Measurements from ENCODE around the gene DOK7.

Gene DOK7, protein sequence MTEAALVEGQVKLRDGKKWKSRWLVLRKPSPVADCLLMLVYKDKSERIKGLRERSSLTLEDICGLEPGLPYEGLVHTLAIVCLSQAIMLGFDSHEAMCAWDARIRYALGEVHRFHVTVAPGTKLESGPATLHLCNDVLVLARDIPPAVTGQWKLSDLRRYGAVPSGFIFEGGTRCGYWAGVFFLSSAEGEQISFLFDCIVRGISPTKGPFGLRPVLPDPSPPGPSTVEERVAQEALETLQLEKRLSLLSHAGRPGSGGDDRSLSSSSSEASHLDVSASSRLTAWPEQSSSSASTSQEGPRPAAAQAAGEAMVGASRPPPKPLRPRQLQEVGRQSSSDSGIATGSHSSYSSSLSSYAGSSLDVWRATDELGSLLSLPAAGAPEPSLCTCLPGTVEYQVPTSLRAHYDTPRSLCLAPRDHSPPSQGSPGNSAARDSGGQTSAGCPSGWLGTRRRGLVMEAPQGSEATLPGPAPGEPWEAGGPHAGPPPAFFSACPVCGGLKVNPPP

DNA sequence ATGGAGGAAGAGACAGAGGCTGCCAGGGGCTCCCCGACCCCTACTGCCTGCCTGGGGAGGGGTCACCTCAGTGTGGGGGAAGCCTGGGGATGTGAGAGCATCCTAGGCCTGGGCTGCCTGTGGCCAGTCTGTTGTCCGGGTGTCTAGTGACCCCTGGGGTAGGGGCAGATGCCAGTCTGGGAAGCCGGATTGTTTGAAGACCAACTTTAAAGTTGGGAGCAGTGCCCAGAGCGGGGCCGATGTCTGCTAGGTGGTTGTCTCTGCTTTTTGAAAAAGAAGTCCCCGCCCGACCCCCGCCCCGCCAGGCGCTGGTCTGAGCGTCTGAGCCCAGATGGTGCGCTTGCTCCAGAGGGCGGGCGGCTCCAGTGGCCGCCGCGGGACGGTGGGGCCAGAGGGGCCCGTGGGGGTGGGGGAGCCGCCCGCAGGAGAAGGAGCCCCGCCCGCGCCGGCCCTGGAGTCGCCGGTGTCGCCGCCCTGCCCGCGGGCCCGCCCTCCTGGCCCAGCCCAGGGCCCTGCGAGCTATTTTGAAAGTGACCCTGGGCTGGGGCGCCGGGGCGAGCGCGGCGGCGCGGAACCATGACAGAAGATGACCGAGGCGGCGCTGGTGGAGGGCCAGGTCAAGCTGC lies at the start of gene DOK7:
Gene DOK7 (plus strand): TSS at position 517 of the 626 bp plus-strand sequence. CDS start 70 bp downstream, at position 587.
- DNase-seq (ENCODE audit: low read depth), result no peak

DNA sequence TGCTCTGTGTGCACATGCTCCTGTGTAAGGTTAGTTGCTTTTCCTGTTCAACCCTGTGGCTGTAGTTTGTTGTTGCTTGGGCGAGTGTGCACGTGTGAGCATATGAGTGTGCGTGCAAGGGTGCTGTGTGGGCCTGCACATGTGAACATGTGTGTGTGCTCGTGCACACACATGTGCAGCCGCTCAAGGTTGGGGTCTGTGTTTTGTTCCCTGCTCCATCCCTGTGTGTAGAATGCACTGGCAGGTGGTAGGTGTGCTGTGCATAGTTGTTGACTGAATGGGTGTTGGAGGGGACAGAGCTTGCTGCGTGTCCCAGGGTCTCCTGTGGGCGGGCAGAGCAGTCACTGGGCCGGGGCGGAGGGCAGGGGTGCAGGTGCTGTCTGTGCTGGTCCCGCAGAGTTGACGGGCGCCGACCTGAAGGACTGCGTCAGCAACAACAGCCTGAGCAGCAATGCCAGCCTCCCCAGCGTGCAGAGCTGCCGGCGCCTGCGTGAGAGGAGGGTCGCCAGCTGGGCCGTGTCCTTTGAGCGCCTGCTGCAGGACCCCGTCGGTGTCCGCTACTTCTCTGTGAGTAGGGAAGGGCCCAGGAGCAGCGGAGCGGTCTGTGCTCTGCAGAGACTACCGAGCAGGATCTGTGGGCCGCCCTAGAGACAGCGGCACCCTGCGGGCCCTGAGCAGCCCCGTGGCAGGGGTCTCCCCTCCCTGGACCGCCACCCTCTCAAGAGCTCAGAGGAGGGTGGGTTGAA lies 49.3 kb upstream of the DOK7 start:
- no peak for DNase-seq (ENCODE audit: low read depth)

DNA sequence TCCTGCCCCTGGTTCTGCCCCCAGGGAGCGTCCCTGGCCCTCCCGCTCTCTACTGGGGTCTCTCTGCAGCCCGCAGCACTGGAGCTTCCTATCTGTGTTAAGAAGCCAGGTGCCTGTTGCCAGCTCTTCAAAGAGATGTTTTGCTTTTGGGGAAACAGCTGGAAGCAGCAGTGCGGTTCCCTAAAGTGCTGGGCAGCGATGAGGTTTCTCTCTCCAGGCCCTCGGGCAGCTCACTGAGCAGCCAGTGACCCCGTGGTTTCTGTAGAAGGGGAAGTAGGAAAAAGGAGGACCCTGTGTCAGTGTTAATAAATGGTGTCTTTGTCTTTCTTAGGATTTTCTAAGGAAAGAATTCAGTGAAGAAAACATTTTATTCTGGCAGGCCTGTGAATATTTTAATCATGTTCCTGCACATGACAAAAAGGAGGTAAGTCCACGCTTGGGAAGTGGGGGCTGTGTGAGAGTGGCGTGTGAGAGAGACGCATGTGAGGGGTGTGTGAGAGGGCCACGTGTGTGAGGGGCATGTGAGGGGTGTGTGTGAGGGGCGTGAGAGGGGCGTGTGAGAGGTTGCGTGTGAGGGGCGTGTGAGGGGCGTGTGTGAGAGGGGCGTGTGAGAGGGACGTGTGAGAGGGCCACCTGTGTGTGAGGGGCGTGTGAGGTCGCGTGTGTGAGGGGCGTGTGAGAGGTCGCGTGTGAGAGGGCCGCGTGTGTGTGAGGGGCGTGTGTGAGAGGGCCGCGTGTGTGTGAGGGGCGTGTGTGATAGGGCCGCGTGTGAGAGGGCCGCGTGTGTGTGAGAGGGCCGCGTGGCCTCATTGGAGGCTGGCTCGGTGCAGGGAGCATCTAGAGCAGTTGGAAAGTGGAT lies 48.5 kb upstream of the DOK7 start:
- DNase-seq (ENCODE audit: low read depth), result no peak

DNA sequence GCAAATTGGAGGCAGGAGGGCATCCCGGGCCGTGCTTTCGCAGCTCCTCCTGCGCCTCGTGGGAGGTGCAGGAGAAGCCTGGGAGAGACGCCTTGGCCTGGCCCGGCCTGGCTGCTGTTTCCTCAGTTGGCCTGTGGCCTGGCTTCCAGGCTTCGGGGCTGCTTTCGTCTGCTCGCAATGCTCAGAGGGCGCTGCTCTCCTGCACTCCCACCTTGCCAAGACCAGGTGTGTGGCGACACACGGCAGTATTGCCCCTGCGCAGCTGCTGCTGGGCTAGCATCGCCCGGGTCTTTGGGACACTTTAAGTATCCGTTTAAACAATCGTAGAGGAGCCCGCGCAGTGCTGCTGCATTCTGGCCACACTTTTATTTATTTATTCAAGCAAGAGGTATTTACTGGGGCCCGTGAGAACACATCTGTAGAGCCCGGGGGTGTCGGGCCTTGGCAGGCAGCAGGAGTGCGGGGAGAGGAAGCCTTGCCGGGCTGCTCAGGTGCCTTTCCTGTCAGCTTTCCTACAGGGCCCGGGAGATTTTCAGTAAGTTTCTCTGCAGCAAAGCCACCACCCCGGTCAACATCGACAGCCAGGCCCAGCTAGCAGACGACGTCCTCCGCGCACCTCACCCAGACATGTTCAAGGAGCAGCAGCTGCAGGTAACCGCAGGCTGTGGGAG lies 47.5 kb upstream of the DOK7 start:
- no peak for DNase-seq (ENCODE audit: low read depth)

DNA sequence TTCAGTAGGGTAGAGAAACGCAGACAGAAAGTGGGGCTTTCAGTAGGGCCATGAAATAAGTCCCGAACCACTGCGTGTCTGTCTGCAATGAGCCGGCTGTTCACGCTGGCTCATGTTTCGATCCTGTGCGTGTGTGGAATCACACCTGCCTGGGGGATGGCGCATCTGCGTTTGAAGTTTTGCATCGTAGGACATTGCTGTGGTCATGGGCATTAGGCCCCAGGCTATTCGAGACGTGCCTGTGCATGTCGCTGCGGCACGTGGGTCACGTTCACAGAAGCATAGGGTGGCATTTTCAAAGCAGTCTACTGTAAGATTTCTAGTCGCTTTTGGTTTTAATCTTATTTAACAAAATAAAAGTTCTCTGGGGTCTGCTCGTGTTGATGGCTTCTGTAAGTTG lies 46.8 kb upstream of the DOK7 start:
- DNase-seq (ENCODE audit: low read depth), result no peak

DNA sequence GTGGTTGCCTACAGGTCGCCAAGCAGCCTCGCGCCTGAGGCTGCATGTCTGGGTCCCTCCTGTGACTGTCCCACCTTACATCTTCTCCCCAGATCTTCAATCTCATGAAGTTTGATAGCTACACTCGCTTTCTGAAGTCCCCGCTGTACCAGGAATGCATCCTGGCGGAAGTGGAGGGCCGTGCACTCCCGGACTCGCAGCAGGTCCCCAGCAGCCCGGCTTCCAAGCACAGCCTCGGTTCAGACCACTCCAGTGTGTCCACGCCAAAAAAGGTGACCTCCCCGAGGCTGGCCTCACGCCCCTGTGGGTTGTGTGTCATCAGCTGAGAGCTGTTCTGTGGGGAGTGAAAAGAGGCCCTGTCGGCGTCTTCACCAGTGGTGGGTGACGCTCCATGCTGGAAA lies 46.3 kb upstream of the DOK7 start:
- no peak for DNase-seq (ENCODE audit: low read depth)

DNA sequence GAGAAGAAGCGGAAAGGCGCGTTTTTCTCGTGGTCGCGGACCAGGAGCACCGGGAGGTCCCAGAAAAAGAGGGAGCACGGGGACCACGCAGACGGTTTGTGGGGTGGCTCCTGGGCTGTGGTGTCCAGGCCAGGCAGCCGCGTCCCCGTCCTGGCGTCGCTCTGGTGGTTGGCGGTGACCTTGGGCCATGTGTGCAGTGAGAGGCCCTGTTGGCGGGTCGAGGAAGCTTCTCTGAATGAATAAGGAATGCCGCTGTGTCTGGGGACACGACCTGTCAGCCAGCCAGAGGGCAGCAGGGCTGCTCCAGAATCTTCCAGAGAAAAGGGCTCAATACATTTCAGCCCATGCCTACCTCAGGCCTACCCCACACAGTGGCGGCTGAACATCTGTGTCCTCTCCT lies 45.7 kb upstream of the DOK7 start:
- no peak for DNase-seq (ENCODE audit: low read depth)

DNA sequence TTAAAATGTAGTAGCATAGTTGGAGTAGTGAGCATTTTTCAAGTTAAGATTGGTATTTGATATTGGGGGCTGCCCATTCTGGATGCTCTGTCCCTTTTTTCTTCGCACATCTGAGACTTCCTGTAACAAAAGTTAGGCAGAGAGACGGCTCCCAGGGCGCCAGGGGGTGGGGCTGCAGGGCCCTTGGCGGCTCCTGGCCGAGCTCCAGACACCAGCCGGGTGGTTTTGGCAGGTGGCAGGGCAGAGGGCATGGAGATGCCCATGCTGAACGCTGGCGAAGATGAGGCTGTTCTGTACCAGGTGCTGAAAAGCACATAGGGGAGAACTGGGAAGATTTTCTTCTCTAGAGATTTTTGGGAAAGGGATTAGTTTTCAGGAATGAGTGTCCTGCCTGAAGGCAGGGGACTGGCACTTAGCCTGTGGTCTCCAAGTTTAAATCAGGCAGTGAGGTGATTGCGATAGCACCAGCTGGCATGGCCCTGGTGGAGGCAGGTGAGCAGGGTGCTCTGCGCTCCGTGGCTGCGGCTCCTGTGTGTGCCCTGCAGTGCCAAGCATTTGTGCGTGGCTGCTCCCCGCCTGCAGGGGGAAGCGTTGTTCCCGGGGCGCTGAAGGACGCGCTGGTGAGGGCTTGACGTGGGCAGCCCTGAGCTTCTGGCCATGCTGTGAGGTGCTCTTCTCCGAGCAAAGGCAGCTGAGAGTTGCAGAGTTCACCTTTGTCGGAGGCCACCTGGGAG lies 44.9 kb upstream of the DOK7 start:
- no peak for DNase-seq (ENCODE audit: low read depth)

DNA sequence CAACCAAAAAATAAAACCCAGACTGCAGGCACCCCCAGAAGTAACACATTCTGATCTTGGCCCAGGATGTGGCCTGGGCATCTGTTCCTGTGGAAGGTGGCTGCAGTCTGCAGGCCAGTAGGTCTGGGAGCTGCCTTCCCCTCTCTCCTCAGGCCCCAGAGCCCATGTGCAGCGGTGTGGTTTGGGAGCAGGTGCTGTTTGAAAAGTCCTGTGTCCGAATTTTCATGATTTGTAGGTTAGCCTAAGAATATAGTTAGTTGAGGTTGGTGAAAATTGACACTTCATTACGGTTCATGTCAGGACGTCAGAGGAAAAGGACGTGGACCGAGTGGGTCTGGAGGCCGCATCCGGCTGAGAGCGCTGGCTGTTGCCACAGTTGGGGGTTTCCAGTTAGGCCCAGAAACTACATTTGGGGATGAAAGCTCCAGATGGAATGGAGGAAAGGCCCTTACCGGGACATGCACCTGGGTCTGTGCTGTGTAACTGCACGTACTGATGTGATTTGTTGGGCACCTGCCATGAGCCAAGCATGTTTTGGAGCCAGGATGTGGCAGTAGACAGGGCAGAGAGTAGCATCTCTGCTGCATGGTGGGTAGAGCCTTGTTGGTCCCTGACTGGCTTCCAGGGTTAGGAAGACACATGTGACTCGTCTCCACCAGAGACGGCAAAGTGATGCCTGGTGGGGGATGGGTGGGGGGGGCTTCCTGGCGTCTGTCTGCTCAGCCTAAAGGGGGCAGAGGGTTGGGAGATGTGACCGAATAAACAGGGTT lies 43.1 kb upstream of the DOK7 start:
- DNase-seq (ENCODE audit: low read depth), result no peak

DNA sequence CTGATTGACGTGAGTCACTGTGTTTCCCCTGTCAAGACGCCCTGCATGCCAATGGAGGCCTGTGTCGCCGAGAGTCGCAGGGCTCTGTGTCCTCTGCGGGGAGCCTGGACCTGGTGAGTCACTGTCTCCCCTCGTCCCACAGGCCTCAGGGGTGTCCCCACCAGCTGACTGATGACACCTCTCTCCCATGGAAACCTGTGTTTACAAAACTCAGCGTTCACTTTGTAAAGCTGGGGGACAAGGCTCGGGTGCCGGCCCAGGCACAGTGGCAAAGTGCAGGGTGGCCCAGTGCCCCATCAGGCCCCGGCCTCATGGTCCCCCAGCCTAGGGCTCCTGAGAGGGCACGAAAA lies 42.5 kb upstream of the DOK7 start:
- no peak for DNase-seq (ENCODE audit: low read depth)

DNA sequence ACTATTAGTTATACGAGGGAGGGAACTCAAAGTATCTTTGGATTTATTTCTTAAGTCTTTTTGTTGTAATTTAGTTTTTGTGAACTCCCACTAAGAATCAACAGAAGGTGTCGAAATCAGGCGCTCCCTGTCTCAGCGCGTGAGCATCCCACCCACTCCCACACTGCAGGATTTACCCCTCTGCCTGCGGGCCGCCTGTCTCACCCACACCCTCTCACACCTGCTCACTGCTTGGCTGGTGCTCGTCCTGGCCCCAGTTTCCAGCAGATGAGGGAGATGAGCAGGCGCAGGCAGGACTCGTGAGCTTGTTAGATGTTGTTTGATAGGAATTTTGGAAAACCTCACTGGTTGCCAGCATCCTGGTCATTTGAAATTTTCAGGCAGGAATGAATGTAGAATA lies 42.1 kb upstream of the DOK7 start:
- no peak for DNase-seq (ENCODE audit: low read depth)

DNA sequence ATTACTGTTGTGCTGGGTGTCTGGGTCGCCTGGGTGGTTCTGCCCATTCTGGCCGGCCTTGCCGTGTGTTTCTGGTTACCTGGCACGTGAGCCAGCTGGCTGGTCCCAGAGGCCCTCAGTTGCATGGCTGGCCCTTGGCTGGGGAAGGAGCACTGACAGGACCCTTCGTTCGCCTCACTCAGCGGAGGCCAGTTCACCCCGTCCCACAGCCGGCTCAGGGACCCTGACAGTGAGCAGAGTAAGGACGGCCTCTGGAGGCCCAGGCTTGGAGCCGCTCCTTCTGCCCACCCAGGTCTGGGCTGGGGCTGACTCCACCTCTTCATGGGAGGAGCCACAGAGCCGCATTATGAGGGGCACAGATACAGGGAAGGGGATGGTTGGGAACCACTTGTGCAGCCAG lies 41.6 kb upstream of the DOK7 start:
- no peak for DNase-seq (ENCODE audit: low read depth)

DNA sequence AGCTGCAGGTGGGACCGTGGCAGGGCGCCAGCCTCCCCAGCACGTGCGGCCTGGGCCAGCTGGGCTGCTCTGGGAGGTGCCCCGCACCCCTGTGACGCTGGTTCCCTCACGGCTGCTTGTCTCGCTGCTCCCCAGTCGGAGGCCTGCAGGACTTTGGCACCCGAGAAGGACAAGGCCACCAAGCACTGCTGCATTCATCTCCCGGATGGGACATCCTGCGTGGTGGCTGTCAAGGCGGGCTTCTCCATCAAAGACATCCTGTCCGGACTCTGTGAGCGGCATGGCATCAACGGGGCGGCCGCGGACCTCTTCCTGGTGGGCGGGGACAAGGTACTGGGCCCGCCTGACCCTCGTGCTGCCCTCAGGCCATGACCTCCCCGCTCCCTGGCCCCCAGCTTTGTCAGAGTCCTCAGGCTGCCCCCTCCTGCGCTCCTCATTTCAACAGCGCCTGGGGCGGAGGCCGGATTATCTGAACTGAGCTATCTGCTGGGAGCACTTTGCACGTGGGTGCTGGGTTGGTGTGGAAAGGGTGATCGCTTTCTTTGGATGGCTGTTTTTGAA lies 40.8 kb upstream of the DOK7 start:
- no peak for DNase-seq (ENCODE audit: low read depth)

DNA sequence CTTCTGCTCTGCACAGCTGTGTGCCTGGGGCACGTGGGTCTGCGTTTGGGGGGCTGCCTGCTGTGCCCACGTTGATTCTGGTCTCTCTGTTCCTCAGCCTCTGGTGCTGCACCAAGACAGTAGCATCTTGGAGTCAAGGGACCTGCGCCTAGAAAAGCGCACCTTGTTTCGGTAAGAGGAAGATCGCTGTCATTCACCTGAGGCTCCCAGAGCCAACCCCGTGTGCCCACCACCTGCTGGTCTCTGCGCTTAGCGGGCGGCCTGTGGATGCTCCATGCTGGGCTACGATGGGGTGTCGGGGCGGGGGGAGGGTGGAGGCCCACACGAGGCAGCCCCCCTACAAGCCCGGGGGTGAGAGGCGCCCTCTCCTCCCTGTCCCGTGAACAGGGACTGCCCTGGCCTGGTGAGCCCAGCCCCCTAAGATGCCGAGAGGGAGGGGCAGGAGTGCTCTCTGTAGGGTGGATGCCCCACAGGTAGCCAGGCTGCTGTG lies 40.3 kb upstream of the DOK7 start:
- no peak for DNase-seq (ENCODE audit: low read depth)

DNA sequence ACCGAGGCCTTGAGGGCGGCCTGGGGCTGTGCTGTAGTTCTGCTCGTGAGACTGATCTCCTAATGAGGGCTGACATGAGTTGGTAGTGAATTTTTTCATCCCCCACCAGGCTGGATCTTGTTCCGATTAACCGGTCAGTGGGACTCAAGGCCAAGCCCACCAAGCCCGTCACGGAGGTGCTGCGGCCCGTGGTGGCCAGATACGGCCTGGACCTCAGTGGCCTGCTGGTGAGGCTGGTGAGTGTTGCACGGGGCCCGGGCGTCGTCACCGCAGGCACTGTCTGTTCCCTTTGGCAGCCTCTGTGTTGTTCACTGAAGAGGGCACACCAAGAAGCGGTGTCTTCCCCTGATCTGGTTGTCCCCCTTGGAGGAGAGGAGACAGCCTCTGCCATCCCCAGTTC lies 39.7 kb upstream of the DOK7 start:
- no peak for DNase-seq (ENCODE audit: low read depth)

DNA sequence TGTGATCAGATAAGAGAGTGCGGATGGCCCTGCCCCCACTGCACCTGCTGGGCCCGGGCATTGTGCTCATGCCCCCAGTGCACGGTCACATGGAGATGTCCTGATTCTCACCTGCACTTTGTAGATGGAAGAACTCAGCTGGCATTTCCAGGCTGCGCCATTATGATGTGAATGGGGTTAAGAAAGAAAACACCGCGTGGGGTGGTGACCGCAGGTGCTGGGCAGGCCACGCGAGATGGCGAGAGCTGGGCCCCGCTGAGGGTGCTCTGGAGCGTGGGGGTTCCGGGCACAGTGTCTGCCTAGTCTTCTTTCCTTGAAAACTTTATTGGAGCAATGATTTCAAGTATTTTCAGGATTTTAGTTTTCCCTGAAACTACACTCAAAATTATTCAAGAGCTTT lies 39.2 kb upstream of the DOK7 start:
- no peak for DNase-seq (ENCODE audit: low read depth)

DNA sequence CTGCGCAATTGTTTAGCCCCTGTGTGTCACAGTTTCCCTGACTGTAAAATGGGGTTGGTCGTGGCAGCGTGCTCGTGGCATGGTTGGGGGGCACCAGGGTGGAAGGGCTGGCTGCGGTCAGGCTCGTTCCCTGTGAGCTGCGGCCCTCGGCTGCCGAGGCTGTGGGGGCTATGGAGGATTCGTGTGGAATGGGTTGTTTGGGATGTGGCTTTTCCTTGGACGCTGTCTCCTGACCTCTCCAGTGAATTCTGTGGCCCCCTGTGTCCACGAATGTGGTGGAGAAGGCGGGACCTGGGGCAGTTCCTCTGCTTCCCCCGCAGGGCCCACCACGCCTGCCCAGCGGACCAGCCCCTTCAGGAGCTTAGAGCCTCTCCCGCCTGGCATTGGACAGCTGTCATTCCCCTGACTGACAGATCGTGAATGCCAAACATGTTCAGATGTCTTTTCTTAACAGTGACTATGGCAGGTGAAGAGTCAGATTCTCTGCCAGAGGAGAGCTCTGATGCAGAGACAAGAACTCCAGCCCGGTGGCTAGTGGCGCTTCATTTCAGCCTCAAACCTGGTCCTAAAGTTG lies 38.5 kb upstream of the DOK7 start:
- no peak for DNase-seq (ENCODE audit: low read depth)

DNA sequence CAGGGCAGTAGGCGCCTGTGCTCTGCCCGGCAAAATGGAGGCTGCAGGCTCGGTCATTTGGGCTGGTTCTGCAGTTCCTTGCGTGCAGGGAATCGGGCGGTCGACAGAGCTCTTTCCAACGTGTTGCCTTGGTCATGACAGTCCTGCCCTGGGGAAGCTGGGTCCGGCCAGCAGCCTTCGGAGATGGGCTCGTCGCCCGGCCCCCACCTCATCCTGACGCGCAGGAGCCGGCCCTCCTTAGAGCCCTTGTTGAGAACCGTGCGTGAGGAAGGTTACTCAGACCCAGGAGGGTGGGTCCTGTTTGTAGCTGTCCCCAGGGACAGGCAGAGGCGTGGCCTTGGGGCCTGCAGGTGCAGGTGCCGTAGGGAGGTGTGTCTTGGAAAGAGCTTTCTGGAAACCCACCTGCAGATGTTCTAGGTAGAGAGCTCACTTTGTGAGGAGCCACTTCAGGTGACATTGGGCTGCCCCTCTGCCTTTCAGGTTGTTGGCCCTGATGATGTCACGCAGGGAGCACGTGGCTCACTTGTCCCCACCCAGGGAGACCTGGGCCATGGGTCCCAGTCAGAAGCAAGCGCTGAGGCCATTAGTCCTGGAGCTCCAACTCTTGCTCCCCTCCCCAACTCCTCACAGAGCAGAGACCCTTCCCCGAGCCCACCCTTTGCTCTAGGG lies 36.5 kb upstream of the DOK7 start:
- DNase-seq (ENCODE audit: low read depth), result no peak

DNA sequence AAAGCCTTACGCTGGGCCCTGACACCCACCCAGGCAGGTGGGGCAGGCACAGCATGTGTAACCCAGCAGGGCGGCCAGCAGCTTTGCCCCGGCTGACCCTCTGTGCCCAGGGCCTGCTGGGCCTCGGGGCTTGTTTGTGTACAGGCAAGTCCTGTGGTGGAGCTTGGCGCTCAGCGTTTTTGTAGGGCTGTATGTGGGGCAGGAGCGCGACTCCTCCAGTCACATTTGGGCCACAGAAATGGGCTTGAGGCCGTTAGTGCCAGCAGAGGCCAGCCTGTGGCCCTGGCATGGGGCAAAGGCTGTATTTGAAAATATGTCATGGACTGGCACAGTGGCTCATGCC lies 36.0 kb upstream of the DOK7 start:
- no peak for DNase-seq (ENCODE audit: low read depth)
